Fibroblast of pulmonary artery (primary cell): Measurements from ENCODE around the gene POLE.

Experiments
- DNase-seq: peaks from one replicate; pipeline ENCODE4 v3.0.0-alpha.2; 2010; ENCODE audit warnings: low read depth
- H3K4me3 ChIP-seq: replicated peaks from 2 replicates; pipeline ENCODE4 v1.5.1; 2011; ENCODE audit warnings: low read depth, mild to moderate bottlenecking, control low read depth, low read length, moderate library complexity
- CTCF ChIP-seq: IDR thresholded peaks from 2 replicates; pipeline ENCODE4 v1.5.1; 2011; ENCODE audit warnings: mild to moderate bottlenecking, control low read depth, low read length, inconsistent platforms; ENCODE audit errors: missing control alignments

Gene POLE

GRCh38 chr12:132622437-132623071 is 64.6 kb downstream of the POLE start:
- DNase-seq = peak; percentile 88
- peak overlapping the region; percentile 12 for H3K4me3 ChIP-seq
- TF ChIP-seq CTCF = no peak

GRCh38 chr12:132621657-132622435 is 65.3 kb downstream of the POLE start:
- no peak for DNase-seq
- TF ChIP-seq CTCF = no peak
- no peak overlapping the region for H3K4me3 ChIP-seq

- TF ChIP-seq CTCF = no peak
- DNase-seq = no peak
- H3K4me3 ChIP-seq = no peak overlapping the region
These were observed 66.1 kb downstream of the POLE start for GRCh38 chr12:132620899-132621656.

GRCh38 chr12:132620113-132620898 is 66.8 kb downstream of the POLE start:
- DNase-seq = no peak
- TF ChIP-seq CTCF = no peak
- H3K4me3 ChIP-seq = no peak overlapping the region

GRCh38 chr12:132619386-132620112 is 67.6 kb downstream of the POLE start:
- TF ChIP-seq CTCF = no peak
- H3K4me3 ChIP-seq = no peak overlapping the region
- DNase-seq = no peak

- no peak for TF ChIP-seq CTCF
- no peak overlapping the region for H3K4me3 ChIP-seq
- no peak for DNase-seq
These were observed 68.1 kb downstream of the POLE start for GRCh38 chr12:132619071-132619385.
